Activated CD4-positive, CD25-positive, alpha-beta regulatory T cell (primary cell): ENCODE results near the gene LSM14B.
"Not testable (repeated sequence)": the region's sequence is repeated elsewhere in the genome, so short reads cannot be mapped to it uniquely, and the experiment has no call there.

Source experiments
- DNase-seq, 4 experiments: peaks; one replicate each; lab custom pipeline; 2025; lab: John Stamatoyannopoulos, UW

Gene LSM14B

GRCh38 chr20:62147125-62147524 is 24.9 kb downstream of the LSM14B start:
- DNase-seq: no peak

DNA sequence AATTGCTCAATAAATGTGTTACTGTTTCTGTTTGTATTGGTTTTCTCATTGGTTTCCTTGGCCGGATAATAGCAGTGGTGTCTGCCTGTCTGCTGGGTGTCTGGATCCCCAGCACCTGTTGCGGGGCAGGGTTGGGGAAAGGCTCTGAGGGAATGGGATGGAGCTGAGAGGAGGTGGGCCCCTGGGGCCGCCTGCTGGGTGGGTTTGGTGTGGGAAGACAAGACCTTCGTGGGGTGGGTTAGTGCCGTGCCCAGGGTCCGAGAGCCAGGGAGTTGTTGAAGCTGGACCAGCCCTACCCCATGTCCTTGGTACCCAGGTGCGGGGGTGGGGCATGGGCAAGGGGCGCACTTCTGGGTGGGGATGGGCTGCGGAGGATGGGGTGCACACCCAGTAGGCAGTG is 25.3 kb downstream of the LSM14B start:
- DNase-seq: no peak

DNA sequence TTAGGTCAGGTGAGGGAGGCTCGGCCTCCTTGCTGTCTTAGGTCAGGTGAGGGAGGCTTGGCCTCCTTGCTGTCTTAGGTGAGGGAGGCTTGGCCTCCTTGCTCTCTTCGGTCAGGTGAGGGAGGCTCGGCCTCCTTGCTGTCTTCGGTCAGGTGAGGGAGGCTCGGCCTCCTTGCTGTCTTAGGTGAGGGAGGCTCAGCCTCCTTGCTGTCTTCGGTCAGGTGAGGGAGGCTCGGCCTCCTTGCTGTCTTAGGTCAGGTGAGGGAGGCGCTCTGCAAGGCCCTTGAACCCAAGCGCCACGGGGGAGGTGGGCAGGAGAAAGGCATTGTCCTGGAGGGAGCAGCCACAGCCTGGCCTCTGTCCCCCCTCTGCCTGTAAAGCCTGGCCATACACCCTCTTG is 26.1 kb downstream of the LSM14B start:
- DNase-seq: not testable (repeated sequence)

DNA sequence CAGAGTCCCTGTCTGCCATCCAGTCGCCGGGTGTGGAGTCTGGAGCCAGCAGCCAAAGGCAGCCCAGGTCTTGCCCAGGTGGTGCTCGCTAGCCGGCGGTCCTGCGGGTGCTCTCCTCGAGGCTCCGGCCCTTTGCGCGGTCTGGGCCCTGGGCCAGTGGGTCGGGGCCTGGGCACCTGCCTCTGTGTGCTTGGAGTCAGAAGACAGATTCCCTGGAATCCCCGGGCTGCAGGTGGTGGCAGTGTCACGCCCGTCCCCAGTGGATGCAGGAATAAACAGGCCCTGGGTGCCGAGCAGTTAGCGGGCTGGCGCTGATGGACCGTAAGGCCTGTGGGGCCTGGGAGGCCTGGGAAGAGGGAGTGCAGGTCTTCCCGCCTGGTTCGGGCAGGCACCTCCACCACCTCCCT is 26.6 kb downstream of the LSM14B start:
- DNase-seq: no peak

- no peak for DNase-seq
These were observed 27.4 kb downstream of the LSM14B start for GRCh38 chr20:62149532-62150309.

GRCh38 chr20:62150310-62150575 is 28.0 kb downstream of the LSM14B start:
- DNase-seq: no peak

- no peak for DNase-seq
These were observed 28.9 kb downstream of the LSM14B start for GRCh38 chr20:62151225-62151624.

DNA sequence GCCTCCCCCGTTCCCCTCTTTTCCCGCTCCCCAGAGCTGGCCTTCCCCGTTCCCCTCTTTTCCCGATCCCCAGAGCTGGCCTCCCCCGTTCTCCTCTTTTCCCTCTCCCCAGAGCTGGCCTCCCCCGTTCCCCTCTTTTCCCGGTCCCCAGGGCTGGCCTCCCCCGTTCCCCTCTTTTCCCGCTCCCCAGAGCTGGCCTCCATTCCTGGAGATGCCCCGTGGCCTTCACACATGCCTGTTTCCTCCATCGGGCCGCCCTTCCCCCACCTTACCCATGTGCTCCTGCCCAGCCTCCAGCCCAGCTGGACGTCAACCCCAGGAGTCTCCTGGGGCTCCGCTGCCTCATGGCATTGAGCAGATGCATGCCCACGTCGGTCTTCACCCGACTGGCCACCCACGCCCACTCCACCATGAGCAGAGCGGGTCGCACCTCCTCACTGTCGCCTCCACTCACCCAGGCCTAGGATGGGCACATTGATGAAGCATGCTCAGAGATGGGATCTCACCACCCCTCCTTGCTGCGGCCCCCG is 29.6 kb downstream of the LSM14B start:
- no peak for DNase-seq

DNA sequence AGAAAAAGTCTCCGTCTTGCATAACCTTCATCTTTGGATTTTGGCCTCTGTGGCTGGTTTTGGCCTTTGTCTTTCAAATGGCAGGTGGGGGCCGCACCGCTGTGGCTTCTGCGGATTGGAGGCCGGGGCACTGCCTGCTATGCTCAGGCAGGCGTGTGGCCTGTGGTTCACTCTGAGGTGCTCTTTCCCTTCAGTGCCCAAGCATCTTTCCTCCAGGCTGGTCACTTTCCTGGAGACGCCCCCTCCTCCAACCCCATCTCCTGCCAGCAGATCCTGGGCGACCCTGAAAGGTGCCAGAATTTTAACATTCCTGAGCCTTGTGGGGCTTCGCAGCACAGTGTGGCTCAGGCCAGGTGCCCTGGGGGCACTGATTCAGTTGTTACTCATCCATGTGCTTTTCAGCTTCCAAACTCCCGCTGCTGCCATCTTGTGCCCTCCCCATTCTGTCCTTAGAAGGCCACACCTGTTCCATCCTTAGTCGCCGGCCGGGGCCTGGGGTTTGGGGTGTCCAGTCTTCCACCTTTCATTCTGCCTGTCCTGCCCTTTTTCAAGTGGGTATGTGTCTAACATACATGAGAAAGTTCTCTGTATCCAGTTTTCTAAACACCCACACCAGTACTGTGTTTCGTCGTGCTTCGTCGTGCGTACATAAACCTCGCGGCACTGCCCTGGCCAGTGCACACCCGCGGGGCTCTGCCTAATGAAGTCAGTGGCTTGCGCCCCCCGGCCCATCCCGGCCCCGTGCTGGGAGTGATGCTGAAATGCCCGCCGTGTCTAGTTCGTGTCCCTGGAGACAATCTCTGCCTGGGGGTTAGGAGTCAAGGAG is 33.4 kb downstream of the LSM14B start:
- DNase-seq: no peak

DNA sequence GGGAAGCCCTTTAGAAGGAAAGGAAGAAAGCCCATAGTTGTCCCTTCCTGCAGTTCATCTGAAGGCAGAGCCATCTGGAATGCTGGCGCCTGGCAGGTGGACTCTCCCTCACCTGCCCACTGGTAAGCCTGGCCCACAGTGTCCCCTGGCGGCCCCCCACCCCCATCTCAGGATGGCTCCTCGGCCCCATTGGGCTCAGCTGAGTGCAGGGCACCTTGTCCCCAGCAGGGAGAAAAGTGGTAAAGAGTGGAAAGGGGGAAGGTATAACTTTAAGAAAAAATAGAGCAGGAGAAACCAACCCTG is 33.9 kb downstream of the LSM14B start:
- no peak for DNase-seq

DNA sequence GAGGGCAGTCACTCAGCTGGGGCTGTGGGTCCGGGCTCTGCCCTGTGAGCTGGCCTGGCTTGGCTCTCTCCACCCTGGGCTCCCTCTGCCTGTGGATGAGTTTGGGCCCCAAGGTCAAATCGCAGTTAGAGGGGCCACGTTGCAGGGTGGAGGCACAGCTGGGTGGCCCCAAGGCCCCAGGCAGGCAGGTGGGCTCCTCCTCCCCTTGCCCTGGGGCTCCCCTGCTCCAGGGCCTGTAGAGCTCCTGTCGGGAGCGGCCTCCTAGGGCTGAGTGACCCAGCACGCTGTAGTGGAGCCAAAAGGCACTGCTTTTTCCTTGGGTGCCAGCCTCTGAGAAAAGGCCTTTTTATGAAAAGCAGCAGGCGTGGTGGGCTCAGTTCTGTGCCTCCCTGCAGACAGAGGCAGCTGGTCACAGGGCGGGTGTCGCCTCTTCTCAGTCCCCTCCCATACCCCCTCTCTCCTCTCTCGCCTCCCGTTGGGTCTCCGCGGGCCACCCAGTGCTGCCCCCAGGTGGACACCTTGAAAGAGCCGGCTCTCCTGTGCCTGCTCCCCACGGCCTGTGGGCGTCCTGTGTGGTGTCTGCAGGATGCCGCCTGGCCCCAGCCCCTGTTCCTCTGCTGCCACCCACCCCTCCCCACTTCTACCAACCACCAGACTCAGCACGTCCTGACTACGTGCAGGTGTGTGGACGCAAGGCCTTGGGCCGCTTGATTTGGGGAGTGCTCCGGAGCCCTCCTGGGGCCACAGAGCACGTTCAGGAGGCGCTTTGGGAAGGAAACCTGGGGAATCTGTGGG is 34.5 kb downstream of the LSM14B start:
- DNase-seq: peak; percentile 47 to 65 (median 52)

- no peak for DNase-seq
These were observed 35.3 kb downstream of the LSM14B start for GRCh38 chr20:62157387-62158087.

DNA sequence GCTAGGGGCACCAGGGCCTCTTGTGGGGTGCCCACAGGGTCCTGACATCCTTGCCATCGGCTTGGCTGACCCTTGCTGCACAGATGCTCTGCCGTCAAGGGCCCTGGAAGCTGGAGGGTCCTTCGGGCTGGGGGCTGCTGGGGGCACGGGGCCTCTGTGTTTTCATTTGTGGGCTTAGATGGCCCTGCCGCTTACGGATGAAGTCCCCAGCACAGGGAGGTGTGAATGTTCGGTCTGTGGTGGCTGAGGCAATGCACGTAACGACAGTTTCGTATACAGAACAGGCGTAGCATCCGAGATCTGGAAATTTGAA is 35.8 kb downstream of the LSM14B start:
- DNase-seq: no peak

- no peak for DNase-seq
These were observed 36.3 kb downstream of the LSM14B start for GRCh38 chr20:62158541-62158940.

DNA sequence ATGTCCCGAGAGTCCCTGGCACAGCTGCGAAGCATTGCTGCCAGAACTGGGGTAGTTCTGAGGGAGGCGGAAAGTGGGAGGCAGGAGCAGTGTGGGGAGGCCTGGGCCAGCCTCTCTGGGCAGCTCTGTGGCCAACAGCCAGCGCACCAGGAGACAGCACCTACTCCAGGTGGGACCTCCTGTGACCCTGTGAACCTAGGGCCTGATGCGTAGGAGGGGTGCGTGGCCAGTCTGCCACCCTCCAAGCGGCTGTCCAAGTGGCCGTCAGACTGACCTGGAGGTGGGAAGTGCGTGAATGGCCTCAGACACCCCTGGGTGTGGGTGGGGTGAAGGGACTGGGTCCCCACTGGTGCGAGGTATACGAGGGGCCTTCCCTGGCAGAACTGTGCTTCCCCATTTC is 36.8 kb downstream of the LSM14B start:
- no peak for DNase-seq

DNA sequence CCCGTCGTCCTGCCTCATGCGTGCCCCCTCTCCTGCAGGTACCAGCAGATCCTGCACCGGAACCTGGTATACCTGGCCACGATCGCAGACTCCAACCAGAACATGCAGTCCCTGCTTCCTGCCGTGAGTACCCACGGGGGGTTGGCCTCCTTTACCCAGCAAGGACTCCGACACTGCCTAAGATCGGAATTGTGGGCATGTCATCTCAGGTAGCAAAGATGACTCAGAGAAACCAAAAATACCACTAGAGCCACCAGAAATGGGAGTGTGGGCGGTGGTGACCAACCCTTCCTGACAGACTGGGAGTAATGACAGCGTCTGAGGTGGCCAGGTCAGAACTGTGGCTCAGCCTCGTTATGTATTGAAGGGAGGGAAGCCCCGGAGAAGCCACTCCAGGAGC is 37.6 kb downstream of the LSM14B start:
- peak in 2 of 4 experiments; percentile 16 to 37 for DNase-seq

GRCh38 chr20:62160253-62160652 is 38.0 kb downstream of the LSM14B start:
- no peak for DNase-seq

- no peak for DNase-seq
These were observed 38.6 kb downstream of the LSM14B start for GRCh38 chr20:62160876-62161275.

DNA sequence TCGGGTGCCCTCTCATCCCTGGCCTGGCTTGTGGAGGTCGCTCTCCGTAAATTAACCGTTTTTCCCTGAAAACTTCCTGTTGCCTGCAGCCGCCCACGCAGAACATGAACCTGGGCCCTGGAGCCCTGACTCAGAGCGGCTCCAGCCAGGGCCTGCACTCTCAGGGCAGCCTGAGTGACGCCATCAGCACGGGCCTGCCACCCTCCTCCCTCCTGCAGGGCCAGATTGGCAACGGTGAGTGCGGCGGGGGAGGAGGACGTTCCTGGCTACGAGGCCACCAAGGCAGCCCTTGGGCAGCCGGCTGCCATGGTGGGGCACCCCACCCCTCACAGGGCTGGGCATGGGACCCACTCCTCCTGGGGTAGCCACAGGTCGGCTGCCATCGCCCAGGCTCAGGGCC is 39.1 kb downstream of the LSM14B start:
- DNase-seq: no peak

DNA sequence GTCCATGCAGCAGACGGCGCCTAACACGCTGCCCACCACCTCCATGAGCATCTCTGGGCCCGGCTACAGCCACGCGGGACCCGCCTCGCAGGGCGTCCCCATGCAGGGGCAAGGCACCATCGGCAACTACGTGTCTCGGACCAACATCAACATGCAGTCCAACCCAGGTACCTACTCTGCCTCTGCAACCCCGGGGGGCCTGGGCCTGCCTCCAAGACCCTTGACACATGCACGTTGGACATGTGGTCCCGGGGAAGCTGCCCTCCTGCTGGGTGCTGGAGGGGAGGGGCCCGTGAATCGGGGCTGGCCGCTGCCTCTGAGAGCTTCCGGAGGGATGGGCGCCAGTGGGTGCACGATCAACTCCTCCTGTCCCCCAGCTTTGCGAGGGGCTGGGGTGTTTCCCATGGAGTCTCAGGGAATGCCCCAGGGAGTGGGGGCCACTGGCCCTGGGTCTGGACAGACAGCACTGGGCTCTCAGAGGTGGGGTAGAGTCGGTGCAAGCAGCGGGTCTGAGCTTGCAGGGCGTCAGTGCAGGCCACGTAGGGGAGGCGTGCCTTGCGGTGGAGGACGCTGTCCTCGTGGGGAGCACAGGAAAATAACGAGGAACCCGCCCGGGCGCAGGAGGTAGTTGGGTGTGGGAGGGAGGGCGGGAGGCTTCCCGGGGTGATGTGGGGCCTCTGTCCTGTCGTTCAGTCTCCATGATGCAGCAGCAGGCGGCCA is 40.6 kb downstream of the LSM14B start:
- DNase-seq: no peak

- DNase-seq: no peak
These were observed 41.2 kb downstream of the LSM14B start for GRCh38 chr20:62163485-62163865.
